Astrocyte (in vitro differentiated cells and primary cell): Measurements from ENCODE around the gene AFMID. TPM values are rescaled to one million over a fixed set of nuclear protein-coding genes. Genes with fewer than 3 reads are reported as not detected.

Experiments used
- DNase-seq: peaks from one replicate; pipeline ENCODE4 v3.0.0-alpha.2; 2010; ENCODE audit warnings: low read depth
- FAIRE-seq: peaks from 2 replicates; lab custom pipeline; 2011; peaks lifted over from hg19 to GRCh38; lab: Jason Lieb, UNC
- H2AFZ ChIP-seq: 2 replicates; pipeline ENCODE4 v1.6.0; 2012; ENCODE audit warnings: low read depth, low read length, inconsistent platforms
- H3K27ac ChIP-seq: 2 replicates; pipeline ENCODE4 v1.5.1; 2011; ENCODE audit warnings: low read depth, low read length, inconsistent platforms
- H3K27me3 ChIP-seq: 2 replicates; pipeline ENCODE4 v1.6.0; 2011; ENCODE audit warnings: low read length, inconsistent platforms; ENCODE audit not compliant: insufficient read depth
- H3K36me3 ChIP-seq: 2 replicates; pipeline ENCODE4 v1.5.1; 2011; ENCODE audit warnings: low read length, inconsistent platforms; ENCODE audit not compliant: insufficient read depth
- H3K4me1 ChIP-seq: 2 replicates; pipeline ENCODE4 v1.5.1; 2011; ENCODE audit warnings: low read length, inconsistent platforms; ENCODE audit not compliant: insufficient read depth
- H3K4me2 ChIP-seq: 2 replicates; pipeline ENCODE4 v1.6.0; 2012; ENCODE audit warnings: low read length, inconsistent platforms
- H3K4me3 ChIP-seq: 2 replicates; pipeline ENCODE4 v1.5.1; 2011; ENCODE audit warnings: low read depth, mild to moderate bottlenecking, low read length, inconsistent platforms; ENCODE audit not compliant: insufficient read depth
- H3K79me2 ChIP-seq: 2 replicates; pipeline ENCODE4 v1.6.0; 2012; ENCODE audit warnings: mild to moderate bottlenecking, low read length, inconsistent platforms; ENCODE audit not compliant: insufficient read depth
- H3K9ac ChIP-seq: 2 replicates; pipeline ENCODE4 v1.6.0; 2012; ENCODE audit warnings: mild to moderate bottlenecking, low read length, inconsistent platforms
- H3K9me3 ChIP-seq: 2 replicates; pipeline ENCODE4 v1.5.1; 2012; ENCODE audit warnings: low read depth, mild to moderate bottlenecking, low read length, inconsistent platforms; ENCODE audit not compliant: insufficient read depth
- H4K20me1 ChIP-seq: 2 replicates; pipeline ENCODE4 v1.6.0; 2012; ENCODE audit warnings: low read length, inconsistent platforms; ENCODE audit not compliant: insufficient read depth
- H3K27ac Mint-ChIP-seq: one replicate; pipeline ENCODE4 v1.8.0; 2021; ENCODE audit warnings: mild to moderate bottlenecking, mixed read lengths; ENCODE audit not compliant: unreplicated experiment
- H3K27me3 Mint-ChIP-seq: one replicate; pipeline ENCODE4 v1.8.0; 2021; ENCODE audit warnings: low read depth, mixed read lengths; ENCODE audit not compliant: unreplicated experiment
- H3K36me3 Mint-ChIP-seq: one replicate; pipeline ENCODE4 v1.8.0; 2021; ENCODE audit warnings: low read depth, mixed read lengths; ENCODE audit not compliant: unreplicated experiment
- H3K4me1 Mint-ChIP-seq: one replicate; pipeline ENCODE4 v1.8.0; 2021; ENCODE audit warnings: low read depth, mixed read lengths; ENCODE audit not compliant: unreplicated experiment
- H3K4me3 Mint-ChIP-seq: one replicate; pipeline ENCODE4 v1.8.0; 2021; ENCODE audit warnings: mild to moderate bottlenecking, moderate library complexity, mixed read lengths; ENCODE audit not compliant: unreplicated experiment
- H3K9me3 Mint-ChIP-seq: one replicate; pipeline ENCODE4 v1.8.0; 2021; ENCODE audit warnings: mild to moderate bottlenecking, mixed read lengths; ENCODE audit not compliant: unreplicated experiment
- EZH2 ChIP-seq: IDR thresholded peaks from 2 replicates; pipeline ENCODE4 v1.6.1; 2012; ENCODE audit warnings: mild to moderate bottlenecking, low read length, inconsistent platforms; ENCODE audit not compliant: insufficient read depth
- total RNA-seq: library from RNA; stranded (reverse); gene quantifications from 2 replicates; pipeline ENCODE4 v1.2.1, GENCODE V29; 2021
- TF ChIP-seq, protein P1 (sequence below): IDR thresholded peaks from 2 replicates; pipeline ENCODE4 v1.5.1; 2011; ENCODE audit warnings: low read depth, mild to moderate bottlenecking, inconsistent platforms, low read length, moderate library complexity; ENCODE audit not compliant: insufficient read depth

AFMID gene
- total RNA-seq, 1 donor from 2014 or later, result 53.7 TPM

- H2AFZ ChIP-seq, result no peak overlapping the region
- peak overlapping the region; percentile 42 for H3K4me3 Mint-ChIP-seq
Measured at GRCh38 chr17:78184351-78184750, 2.8 kb upstream of the AFMID start.

GRCh38 chr17:78184868-78185267 lies 2.3 kb upstream of the AFMID start:
- no peaks in the 10 kb centered on the region for H3K9me3 Mint-ChIP-seq
- Histone ChIP-seq H4K20me1 (no peaks in the 10 kb centered on the region), H3K4me3 (no peak overlapping the region), H3K4me2 (peak overlapping the region; percentile 100), H3K9me3 (no peaks in the 10 kb centered on the region), H3K27me3 (no peaks in the 10 kb centered on the region), H3K9ac (no peak overlapping the region), H3K79me2 (peaks cover 35% of the 10 kb centered on the region), H3K36me3 (peaks cover 6% of the 10 kb centered on the region), H2AFZ (no peak overlapping the region), H3K27ac (no peak overlapping the region), H3K4me1 (peaks cover 3% of the 10 kb centered on the region)
- TF ChIP-seq EZH2, result no peak
- TF ChIP-seq, protein P1, sequence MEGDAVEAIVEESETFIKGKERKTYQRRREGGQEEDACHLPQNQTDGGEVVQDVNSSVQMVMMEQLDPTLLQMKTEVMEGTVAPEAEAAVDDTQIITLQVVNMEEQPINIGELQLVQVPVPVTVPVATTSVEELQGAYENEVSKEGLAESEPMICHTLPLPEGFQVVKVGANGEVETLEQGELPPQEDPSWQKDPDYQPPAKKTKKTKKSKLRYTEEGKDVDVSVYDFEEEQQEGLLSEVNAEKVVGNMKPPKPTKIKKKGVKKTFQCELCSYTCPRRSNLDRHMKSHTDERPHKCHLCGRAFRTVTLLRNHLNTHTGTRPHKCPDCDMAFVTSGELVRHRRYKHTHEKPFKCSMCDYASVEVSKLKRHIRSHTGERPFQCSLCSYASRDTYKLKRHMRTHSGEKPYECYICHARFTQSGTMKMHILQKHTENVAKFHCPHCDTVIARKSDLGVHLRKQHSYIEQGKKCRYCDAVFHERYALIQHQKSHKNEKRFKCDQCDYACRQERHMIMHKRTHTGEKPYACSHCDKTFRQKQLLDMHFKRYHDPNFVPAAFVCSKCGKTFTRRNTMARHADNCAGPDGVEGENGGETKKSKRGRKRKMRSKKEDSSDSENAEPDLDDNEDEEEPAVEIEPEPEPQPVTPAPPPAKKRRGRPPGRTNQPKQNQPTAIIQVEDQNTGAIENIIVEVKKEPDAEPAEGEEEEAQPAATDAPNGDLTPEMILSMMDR, result no peak
- no peaks in the 10 kb centered on the region for H3K27me3 Mint-ChIP-seq
- H3K4me1 Mint-ChIP-seq, result peaks cover 2% of the 10 kb centered on the region
- no peak overlapping the region for H3K27ac Mint-ChIP-seq
- H3K36me3 Mint-ChIP-seq, result no peaks in the 10 kb centered on the region
- no peak for FAIRE-seq
- DNase-seq, result no peak
- H3K4me3 Mint-ChIP-seq, result peak overlapping the region; percentile 20

More at GRCh38 chr17:78184351-78184750, 2.8 kb upstream of the AFMID start:
- DNase-seq (no peak), FAIRE-seq (no peak)
- peaks cover 3% of the 10 kb centered on the region for H3K4me1 ChIP-seq
- H3K9ac ChIP-seq, result no peak overlapping the region
- TF ChIP-seq, protein P1, result no peak
- no peak for TF ChIP-seq EZH2
- Mint-ChIP-seq H3K36me3 (no peaks in the 10 kb centered on the region), H3K27ac (no peak overlapping the region), H3K9me3 (no peaks in the 10 kb centered on the region), H3K27me3 (no peaks in the 10 kb centered on the region), H3K4me1 (peaks cover 5% of the 10 kb centered on the region)
- no peaks in the 10 kb centered on the region for H3K27me3 ChIP-seq
- peaks cover 35% of the 10 kb centered on the region for H3K79me2 ChIP-seq
- no peak overlapping the region for H3K4me3 ChIP-seq
- H3K27ac ChIP-seq, result no peak overlapping the region
- peaks cover 6% of the 10 kb centered on the region for H3K36me3 ChIP-seq
- no peaks in the 10 kb centered on the region for H4K20me1 ChIP-seq
- H3K9me3 ChIP-seq, result no peaks in the 10 kb centered on the region
- H3K4me2 ChIP-seq, result peak overlapping the region; percentile 100

- Histone ChIP-seq H3K9ac (peak overlapping the region; percentile 89), H3K79me2 (peaks cover 41% of the 10 kb centered on the region), H3K27me3 (no peaks in the 10 kb centered on the region), H3K4me1 (peaks cover 3% of the 10 kb centered on the region), H3K36me3 (peaks cover 2% of the 10 kb centered on the region), H4K20me1 (no peaks in the 10 kb centered on the region), H2AFZ (peak overlapping the region; percentile 81), H3K9me3 (no peaks in the 10 kb centered on the region), H3K27ac (peak overlapping the region; percentile 33), H3K4me3 (peak overlapping the region; percentile 83), H3K4me2 (peak overlapping the region; percentile 100)
- no peaks in the 10 kb centered on the region for H3K9me3 Mint-ChIP-seq
- DNase-seq (peak; percentile 2), FAIRE-seq (no peak)
- peaks cover 2% of the 10 kb centered on the region for H3K4me1 Mint-ChIP-seq
- H3K27me3 Mint-ChIP-seq, result no peaks in the 10 kb centered on the region
- H3K4me3 Mint-ChIP-seq, result peak overlapping the region; percentile 71
- H3K36me3 Mint-ChIP-seq, result no peaks in the 10 kb centered on the region
- TF ChIP-seq, protein P1, result no peak
- TF ChIP-seq EZH2, result no peak
- H3K27ac Mint-ChIP-seq, result peak overlapping the region; percentile 47
Measured at GRCh38 chr17:78185981-78186691, 1.0 kb upstream of the AFMID start.
